HuH-7 (cell line): ENCODE results near the gene ACAD11.
"Not testable (repeated sequence)": the region's sequence is repeated elsewhere in the genome, so short reads cannot be mapped to it uniquely, and the experiment has no call there.

Source experiments
- DNase-seq: peaks from one replicate; pipeline ENCODE4 v3.0.0; 2011; ENCODE audit warnings: low spot score

ACAD11 gene

GRCh38 chr3:132605374-132605792 lies 54.2 kb downstream of the ACAD11 start:
- no peak for DNase-seq

GRCh38 chr3:132600614-132601013 lies 59.0 kb downstream of the ACAD11 start:
- not testable (repeated sequence) for DNase-seq

GRCh38 chr3:132598181-132598580 lies 61.4 kb downstream of the ACAD11 start:
- no peak for DNase-seq

GRCh38 chr3:132597660-132598059 lies 61.9 kb downstream of the ACAD11 start:
- no peak for DNase-seq

GRCh38 chr3:132596816-132597433 lies 62.7 kb downstream of the ACAD11 start, which contains the start of gene ACKR4:
ACKR4 (plus strand) TSS chr3:132597270; CDS start chr3:132600398, 3,128 bp downstream.
- DNase-seq, result no peak

GRCh38 chr3:132596326-132596725 lies 63.3 kb downstream of the ACAD11 start:
- no peak for DNase-seq

GRCh38 chr3:132595014-132595413 lies 64.6 kb downstream of the ACAD11 start:
- no peak for DNase-seq

- no peak for DNase-seq
These were observed 65.1 kb downstream of the ACAD11 start for GRCh38 chr3:132594498-132594897.

- DNase-seq, result no peak
These were observed 65.7 kb downstream of the ACAD11 start for GRCh38 chr3:132593947-132594323.

DNA sequence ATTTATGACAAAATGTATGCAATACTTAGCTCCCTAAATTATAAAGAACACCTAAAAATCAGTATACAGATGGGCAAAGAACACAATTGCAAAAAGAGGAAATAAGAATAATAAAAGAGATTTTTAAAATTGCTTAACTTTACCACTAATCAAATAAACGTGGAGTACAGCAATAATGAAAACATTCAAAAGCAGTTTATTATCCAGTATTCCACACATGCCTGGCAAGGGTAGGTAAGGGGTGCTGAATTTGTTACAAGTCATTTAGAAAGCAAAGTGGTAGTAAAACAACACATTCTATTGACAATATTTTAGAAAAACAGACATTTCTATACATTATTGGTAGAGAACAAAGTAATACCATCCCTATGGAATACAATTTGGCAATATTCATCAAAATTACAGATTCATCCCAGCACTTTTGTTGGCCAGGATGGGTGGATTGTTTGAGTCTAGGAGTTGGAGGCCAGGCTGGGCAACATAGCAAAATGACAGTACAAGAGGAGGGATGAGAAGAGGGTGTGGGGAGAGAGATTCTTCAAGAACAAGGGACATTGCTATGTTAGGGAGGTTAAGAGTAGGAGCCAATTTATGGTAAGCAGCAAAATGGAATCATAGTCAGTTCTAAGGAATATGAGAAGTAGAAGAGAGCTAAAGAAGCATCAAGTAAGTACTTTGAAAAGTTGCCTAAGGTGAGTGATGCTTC lies 66.2 kb downstream of the ACAD11 start:
- no peak for DNase-seq

DNA sequence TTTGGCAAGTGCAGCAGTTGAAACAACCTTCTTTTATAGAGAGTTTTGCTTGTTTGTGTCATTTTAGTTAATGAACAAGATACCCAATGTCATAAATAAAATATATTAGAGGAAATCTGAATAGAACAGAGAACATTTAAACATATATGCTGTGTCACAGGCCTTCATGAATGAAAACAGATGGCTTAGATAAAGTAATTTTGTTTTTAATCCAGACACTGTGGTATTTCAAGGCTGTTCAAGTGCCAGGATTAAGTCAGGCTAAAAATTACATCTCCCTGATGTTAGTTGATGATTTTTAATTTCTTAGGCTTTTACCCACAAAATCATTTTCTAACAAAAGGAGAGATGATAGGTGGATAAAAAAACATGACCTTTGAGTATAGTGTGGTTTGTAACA lies 67.4 kb downstream of the ACAD11 start:
- DNase-seq, result no peak

GRCh38 chr3:132587401-132587800 lies 72.2 kb downstream of the ACAD11 start:
- no peak for DNase-seq

DNA sequence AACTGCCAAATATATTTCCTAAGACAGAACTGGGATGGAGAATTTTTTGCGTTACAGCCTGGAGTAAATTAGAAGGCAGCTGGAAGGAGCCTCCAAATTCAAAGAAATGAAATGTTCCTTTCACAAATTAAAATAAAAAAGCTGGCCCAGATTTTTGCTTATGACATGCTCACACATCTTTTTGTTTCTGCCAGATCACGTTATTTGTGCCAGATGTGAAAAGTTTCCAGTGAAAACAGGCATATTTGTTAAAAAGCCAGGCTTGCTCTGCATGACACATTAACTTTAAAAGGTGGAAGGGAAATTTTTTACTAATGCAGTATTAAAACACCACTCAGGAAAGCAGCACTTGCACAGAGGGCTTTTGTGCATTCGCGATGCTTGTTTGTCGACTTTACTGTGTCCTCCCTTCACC lies 85.8 kb downstream of the ACAD11 start:
- DNase-seq, result no peak

- no peak for DNase-seq
These were observed 89.6 kb downstream of the ACAD11 start for GRCh38 chr3:132570016-132570415.

- no peak for DNase-seq
These were observed 90.0 kb downstream of the ACAD11 start for GRCh38 chr3:132569580-132569979.

DNA sequence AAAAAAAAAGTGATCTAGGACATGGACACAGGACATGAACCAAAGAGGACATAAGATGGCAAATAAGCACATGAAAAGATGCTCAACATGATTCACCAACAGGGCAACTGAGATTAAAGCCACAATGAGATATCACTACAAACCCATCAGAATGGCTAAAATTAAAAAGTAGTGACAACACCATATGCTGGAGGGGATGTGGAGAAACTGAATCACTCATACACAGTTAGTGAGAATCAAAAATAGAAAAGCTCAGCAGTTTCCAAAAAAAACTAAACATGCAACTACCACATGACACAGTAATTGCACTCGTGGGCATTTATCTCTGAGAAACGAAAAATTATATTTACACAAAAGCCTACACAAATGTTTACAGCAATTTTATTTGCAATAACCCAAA lies 90.5 kb downstream of the ACAD11 start:
- no peak for DNase-seq

GRCh38 chr3:132568422-132568821 lies 91.2 kb downstream of the ACAD11 start:
- DNase-seq, result no peak

DNA sequence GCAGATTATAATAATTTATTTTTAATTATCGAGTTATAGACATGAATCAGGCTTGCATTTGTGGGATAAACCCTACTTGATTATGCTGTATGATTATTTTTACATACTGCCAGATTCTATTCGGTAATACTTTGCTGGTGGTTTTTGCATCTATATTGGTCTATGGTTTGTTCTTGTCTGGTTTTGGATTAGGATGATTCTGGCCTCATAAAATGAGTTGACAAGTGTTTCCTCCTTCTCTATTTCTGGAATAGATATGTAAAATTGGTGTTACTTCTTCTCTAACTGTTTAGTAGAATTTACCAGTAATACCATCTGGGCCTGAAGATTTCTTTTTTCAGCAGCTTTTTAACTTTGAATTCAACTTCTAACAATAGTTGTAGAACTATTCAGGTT lies 95.5 kb downstream of the ACAD11 start:
- no peak for DNase-seq

GRCh38 chr3:132563420-132564069 lies 96.1 kb downstream of the ACAD11 start:
- DNase-seq, result no peak

DNA sequence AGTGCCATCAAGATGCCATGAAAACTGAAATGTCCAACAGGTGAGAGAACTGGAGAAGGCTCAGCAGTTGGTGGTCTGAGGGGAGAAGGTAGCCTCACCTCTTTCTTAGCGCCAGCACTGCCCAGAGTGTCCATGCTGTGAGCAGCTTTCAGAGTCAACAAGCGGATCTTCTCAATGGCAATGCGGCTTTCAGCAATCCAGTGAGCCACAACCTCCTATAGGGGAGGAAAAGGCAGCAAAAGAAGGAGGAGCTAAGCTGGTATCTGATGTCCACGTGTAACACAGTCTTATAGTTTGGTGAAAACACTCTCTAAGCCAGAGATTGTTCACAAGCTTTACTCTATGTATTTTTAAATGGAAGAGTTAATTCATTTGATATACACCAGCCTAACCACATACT lies 98.6 kb downstream of the ACAD11 start:
- no peak for DNase-seq

- DNase-seq, result no peak
These were observed 103.0 kb downstream of the ACAD11 start for GRCh38 chr3:132556508-132557159.

DNA sequence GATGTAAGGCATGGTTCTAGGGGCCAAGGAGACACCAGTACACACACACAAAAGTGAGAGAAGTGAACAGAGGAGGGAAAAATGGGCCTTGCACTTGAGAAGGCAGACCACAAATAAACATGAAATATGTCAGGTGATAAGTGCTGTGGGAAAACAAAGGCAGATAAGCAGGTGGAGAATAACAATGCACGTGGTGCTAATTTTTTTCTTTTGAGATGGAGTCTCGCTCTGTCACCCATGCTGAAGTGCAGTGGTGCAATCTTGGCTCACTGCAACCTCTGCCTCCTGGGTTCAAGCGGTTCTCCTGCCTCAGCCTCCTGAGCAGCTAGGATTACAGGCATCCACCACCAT lies 103.6 kb downstream of the ACAD11 start:
- DNase-seq, result not testable (repeated sequence)
